Measurements from ENCODE around the gene C1RL. TPM values are rescaled to one million over a fixed set of nuclear protein-coding genes. Genes with fewer than 3 reads are reported as not detected.

Gene C1RL
- total RNA-seq, 1 donor from 2014 or later = 196 TPM

GRCh38 chr12:7047306-7047705 is 61.7 kb downstream of the C1RL start:
- Histone ChIP-seq H3K27ac (no peak overlapping the region), H3K9me3 (no peaks in the 10 kb centered on the region), H3K4me3 (no peak overlapping the region), H3K36me3 (no peaks in the 10 kb centered on the region), H3K4me1 (no peaks in the 10 kb centered on the region), H3K27me3 (no peaks in the 10 kb centered on the region)
- TF ChIP-seq CTCF (IDR thresholded peaks at IDR 0.05) = no peak
- DNase-seq (ENCODE audit: low spot score in 2 of 2) = no peak
- intact Hi-C loops (cut with DNase I) = no loop called here

GRCh38 chr12:7046383-7047105 is 62.5 kb downstream of the C1RL start:
- Histone ChIP-seq H3K27me3 (no peaks in the 10 kb centered on the region), H3K36me3 (no peaks in the 10 kb centered on the region), H3K27ac (no peak overlapping the region), H3K9me3 (no peaks in the 10 kb centered on the region), H3K4me1 (no peaks in the 10 kb centered on the region), H3K4me3 (no peak overlapping the region)
- no peak for DNase-seq (ENCODE audit: low spot score in 2 of 2)
- intact Hi-C loops (cut with DNase I) = no loop called here
- no peak for TF ChIP-seq CTCF (IDR thresholded peaks at IDR 0.05)

- Histone ChIP-seq H3K36me3 (no peaks in the 10 kb centered on the region), H3K4me1 (no peaks in the 10 kb centered on the region), H3K9me3 (no peaks in the 10 kb centered on the region), H3K27me3 (no peaks in the 10 kb centered on the region), H3K27ac (no peak overlapping the region), H3K4me3 (no peak overlapping the region)
- intact Hi-C loops (cut with DNase I) = no loop called here
- TF ChIP-seq CTCF (IDR thresholded peaks at IDR 0.05) = no peak
- no peak for DNase-seq (ENCODE audit: low spot score in 2 of 2)
Measured at GRCh38 chr12:7045913-7046312, 63.1 kb downstream of the C1RL start.

Other genes with a start within 250 kb of the C1RL start
- 482 TPM for gene TPI1, start 241.7 kb downstream of the C1RL start, total RNA-seq
- 14.5 TPM for gene SPSB2, start 235.9 kb downstream of the C1RL start, total RNA-seq
- 6.6 TPM for gene LRRC23, start 204.4 kb downstream of the C1RL start, total RNA-seq
- gene ENO2, start 194.6 kb downstream of the C1RL start, total RNA-seq = 30.3 TPM
- 207 TPM for gene ATN1, start 181.3 kb downstream of the C1RL start, total RNA-seq
- not detected for gene RNU7-1, start 165.4 kb downstream of the C1RL start, total RNA-seq
- gene C12orf57, start 165.2 kb downstream of the C1RL start, total RNA-seq = 558 TPM
- 1.7 TPM for gene PTPN6, start 157.9 kb downstream of the C1RL start, total RNA-seq
- 85.5 TPM for gene PHB2, start 138.6 kb downstream of the C1RL start, total RNA-seq
- 37.4 TPM for gene EMG1, start 138.3 kb downstream of the C1RL start, total RNA-seq
- gene LPCAT3, start 90.7 kb downstream of the C1RL start, total RNA-seq = 23.0 TPM
- gene C1S, start 48.5 kb downstream of the C1RL start, total RNA-seq = 273 TPM
- 1,046 TPM for gene C1R, start 16.8 kb downstream of the C1RL start, total RNA-seq
- gene RBP5, start 19.7 kb upstream of the C1RL start, total RNA-seq = 0.96 TPM
- 132 TPM for gene CLSTN3, start 21.2 kb upstream of the C1RL start, total RNA-seq
- 61.7 TPM for gene PEX5, start 80.5 kb upstream of the C1RL start, total RNA-seq
- gene ACSM4, start 194.9 kb upstream of the C1RL start, total RNA-seq = not detected